ENCODE data around the gene ASCL4.

DNA sequence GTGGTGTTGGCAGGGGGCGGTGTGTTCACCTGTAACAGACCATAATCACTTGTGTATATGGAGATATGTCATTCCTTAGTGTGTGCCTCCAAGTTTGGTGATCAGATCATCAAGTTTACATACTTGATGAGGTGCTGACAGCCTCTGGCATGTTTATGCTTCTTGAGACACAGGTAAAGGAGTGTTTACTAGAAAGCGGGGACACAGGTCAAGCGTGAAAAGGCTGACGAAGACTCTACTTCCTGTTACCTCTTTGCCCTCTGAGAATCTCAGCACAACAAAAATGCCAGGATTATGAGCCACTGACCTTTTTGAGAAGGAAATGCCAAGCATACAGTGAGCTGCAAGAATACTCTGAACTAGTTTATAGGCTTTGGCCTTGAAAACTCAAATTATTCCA is 43.1 kb upstream of the ASCL4 start:
- TF ChIP-seq, protein P1, sequence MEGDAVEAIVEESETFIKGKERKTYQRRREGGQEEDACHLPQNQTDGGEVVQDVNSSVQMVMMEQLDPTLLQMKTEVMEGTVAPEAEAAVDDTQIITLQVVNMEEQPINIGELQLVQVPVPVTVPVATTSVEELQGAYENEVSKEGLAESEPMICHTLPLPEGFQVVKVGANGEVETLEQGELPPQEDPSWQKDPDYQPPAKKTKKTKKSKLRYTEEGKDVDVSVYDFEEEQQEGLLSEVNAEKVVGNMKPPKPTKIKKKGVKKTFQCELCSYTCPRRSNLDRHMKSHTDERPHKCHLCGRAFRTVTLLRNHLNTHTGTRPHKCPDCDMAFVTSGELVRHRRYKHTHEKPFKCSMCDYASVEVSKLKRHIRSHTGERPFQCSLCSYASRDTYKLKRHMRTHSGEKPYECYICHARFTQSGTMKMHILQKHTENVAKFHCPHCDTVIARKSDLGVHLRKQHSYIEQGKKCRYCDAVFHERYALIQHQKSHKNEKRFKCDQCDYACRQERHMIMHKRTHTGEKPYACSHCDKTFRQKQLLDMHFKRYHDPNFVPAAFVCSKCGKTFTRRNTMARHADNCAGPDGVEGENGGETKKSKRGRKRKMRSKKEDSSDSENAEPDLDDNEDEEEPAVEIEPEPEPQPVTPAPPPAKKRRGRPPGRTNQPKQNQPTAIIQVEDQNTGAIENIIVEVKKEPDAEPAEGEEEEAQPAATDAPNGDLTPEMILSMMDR (IDR thresholded peaks at IDR 0.05): no peak
- TF ChIP-seq POLR2A (IDR thresholded peaks at IDR 0.05): no peak

Data from right lobe of liver (tissue), 4 donors.